HAP-1 (cell line): ENCODE measurements around the gene ARL14.

ENCODE experiments used
- DNase-seq, 2 experiments: peaks; one replicate each; pipeline ENCODE4 v3.0.0-alpha.2; 2016 to 2020; ENCODE audit warnings: low spot score in 2 of 2
- H3K27me3 ChIP-seq: fragments of 250-450 bp; sonication (Bioruptor Pico); 2 replicates; pipeline ENCODE4 v1.5.1; 2020; ENCODE audit warnings: low read depth, mild to moderate bottlenecking, moderate library complexity
- H3K36me3 ChIP-seq: fragments of 250-450 bp; sonication (Bioruptor Pico); replicated peaks from 2 replicates; pipeline ENCODE4 v1.5.1; 2020; ENCODE audit warnings: mild to moderate bottlenecking
- H3K4me1 ChIP-seq: fragments of 250-450 bp; sonication (Bioruptor Pico); 2 replicates; pipeline ENCODE4 v1.5.1; 2020; ENCODE audit warnings: mild to moderate bottlenecking
- H3K4me3 ChIP-seq: fragments of 250-450 bp; sonication (Bioruptor Pico); 2 replicates; pipeline ENCODE4 v1.5.1; 2020; ENCODE audit warnings: mild to moderate bottlenecking, moderate library complexity
- H3K9me3 ChIP-seq: fragments of 250-450 bp; sonication (Bioruptor Pico); 2 replicates; pipeline ENCODE4 v1.5.1; 2020; ENCODE audit warnings: mild to moderate bottlenecking, moderate library complexity
- in situ Hi-C: fragments of 300-500 bp; cut with MboI; formaldehyde crosslinking; loops from 3 replicates; pipeline ENCODE4 v1.14.3; 2020; ENCODE audit warnings: low sequenced_read_pairs, inconsistent platforms, mixed read lengths

Gene ARL14

GRCh38 chr3:160676547-160677303 is at the start of gene ARL14:
TSS of gene ARL14 (plus strand) at chr3:160677160. CDS start at chr3:160677347, 187 bp downstream.
- DNase-seq, result no peak
- Histone ChIP-seq H3K9me3 (no peaks in the 10 kb centered on the region), H3K27me3 (no peaks in the 10 kb centered on the region; the same call in 1 of the 2 replicates), H3K4me3 (no peak within 1 kb of the TSS), H3K4me1 (no peaks in the 10 kb centered on the region), H3K36me3 (no peaks in the 10 kb centered on the region)
- in situ Hi-C loops, result no loop called here

DNA sequence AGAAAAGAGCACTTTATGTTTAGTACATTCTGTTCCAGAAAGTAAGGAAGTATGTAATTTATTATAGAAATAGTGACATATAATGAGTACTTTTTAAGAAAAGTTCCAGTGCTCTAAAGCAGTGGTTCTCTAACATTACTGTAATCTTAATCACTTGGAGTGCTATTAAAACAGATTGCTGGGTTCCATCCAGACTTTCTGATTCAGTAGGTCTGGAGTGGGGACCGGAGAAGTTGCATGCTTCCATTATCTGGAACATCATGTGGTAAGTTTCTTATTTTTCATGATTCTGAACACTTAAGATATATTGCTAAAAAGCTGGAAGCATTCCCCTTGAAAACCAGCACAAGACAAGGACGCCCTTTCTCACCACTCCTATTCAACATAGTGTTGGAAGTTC is 47.5 kb upstream of the ARL14 start:
- Histone ChIP-seq H3K4me1 (no peaks in the 10 kb centered on the region; the same call in 1 of the 2 replicates), H3K4me3 (no peak overlapping the region), H3K36me3 (no peaks in the 10 kb centered on the region), H3K27me3 (0 out of 2 replicates have a peak, but pooled peaks cover 2% of the 10 kb centered on the region), H3K9me3 (no peaks in the 10 kb centered on the region)
- in situ Hi-C loops, result no loop called here
- DNase-seq, result no peak

GRCh38 chr3:160633361-160634083 is 43.4 kb upstream of the ARL14 start:
- H3K27me3 ChIP-seq, result no peaks in the 10 kb centered on the region
- no peak overlapping the region for H3K4me3 ChIP-seq
- in situ Hi-C loops, result no loop called here
- no peaks in the 10 kb centered on the region for H3K4me1 ChIP-seq
- H3K9me3 ChIP-seq, result no peaks in the 10 kb centered on the region
- no peak for DNase-seq
- H3K36me3 ChIP-seq, result no peaks in the 10 kb centered on the region

GRCh38 chr3:160635213-160635612 is 41.7 kb upstream of the ARL14 start:
- Histone ChIP-seq H3K36me3 (no peaks in the 10 kb centered on the region), H3K4me3 (no peak overlapping the region), H3K4me1 (no peaks in the 10 kb centered on the region), H3K27me3 (no peaks in the 10 kb centered on the region), H3K9me3 (no peaks in the 10 kb centered on the region)
- DNase-seq, result no peak
- in situ Hi-C loops, result no loop called here

DNA sequence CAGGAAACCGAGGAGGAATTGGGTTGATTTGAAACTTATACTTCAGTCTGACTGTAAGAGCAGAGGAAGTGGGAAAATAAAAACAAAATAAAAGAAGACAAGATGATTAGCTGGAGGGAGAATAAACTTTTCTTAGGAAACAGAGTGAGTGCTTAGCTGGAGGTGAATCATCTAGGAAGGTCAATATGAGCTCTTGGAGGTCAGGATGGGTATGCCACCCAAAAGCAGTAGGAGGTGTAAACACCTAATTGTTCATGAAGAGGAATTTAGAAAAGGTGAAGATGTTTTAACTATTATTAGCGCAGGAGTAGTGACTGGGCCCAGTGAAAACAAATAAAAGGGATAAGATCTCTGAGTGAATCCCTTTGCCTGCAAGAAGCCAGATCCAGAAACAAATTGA is 39.9 kb upstream of the ARL14 start:
- in situ Hi-C loops, result no loop called here
- H3K27me3 ChIP-seq, result no peaks in the 10 kb centered on the region
- H3K9me3 ChIP-seq, result no peaks in the 10 kb centered on the region
- H3K4me3 ChIP-seq, result no peak overlapping the region
- H3K36me3 ChIP-seq, result no peaks in the 10 kb centered on the region
- no peak for DNase-seq
- 0 out of 2 replicates have a peak, but pooled peaks cover 6% of the 10 kb centered on the region for H3K4me1 ChIP-seq

DNA sequence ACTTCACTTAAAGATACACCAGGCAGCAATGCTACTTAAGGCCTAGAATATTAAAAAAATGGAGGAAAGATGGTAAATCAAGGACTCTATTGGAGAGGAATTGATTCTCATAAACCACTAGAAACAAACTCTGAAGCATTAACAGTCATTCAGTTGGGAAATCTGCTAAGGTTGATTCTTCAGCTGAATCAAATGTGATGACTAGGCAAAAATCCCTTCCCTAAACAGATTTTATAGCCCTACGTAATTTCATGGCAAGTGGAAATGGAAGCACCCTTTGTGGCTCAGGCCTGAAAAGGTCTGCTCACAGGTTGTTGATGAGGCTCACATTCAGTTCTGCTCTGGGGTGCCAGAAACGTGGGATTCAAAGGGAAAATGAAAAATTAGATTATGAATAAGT is 38.8 kb upstream of the ARL14 start:
- H3K4me1 ChIP-seq, result peaks cover 11% of the 10 kb centered on the region; the same call in 1 of the 2 replicates

GRCh38 chr3:160641665-160642309 is 35.2 kb upstream of the ARL14 start:
- peaks cover 11% of the 10 kb centered on the region; the same call in 1 of the 2 replicates for H3K4me1 ChIP-seq
- H3K36me3 ChIP-seq, result no peaks in the 10 kb centered on the region
- no peak for DNase-seq
- H3K4me3 ChIP-seq, result no peak overlapping the region
- in situ Hi-C loops, result no loop called here
- no peaks in the 10 kb centered on the region for H3K27me3 ChIP-seq
- H3K9me3 ChIP-seq, result no peaks in the 10 kb centered on the region

More for the DNA sequence above, 38.8 kb upstream of the ARL14 start:
- Histone ChIP-seq H3K27me3 (no peaks in the 10 kb centered on the region), H3K9me3 (no peaks in the 10 kb centered on the region), H3K4me3 (no peak overlapping the region), H3K36me3 (no peaks in the 10 kb centered on the region)
- in situ Hi-C loops, result no loop called here
- DNase-seq, result no peak

GRCh38 chr3:160643994-160644393 is 33.0 kb upstream of the ARL14 start:
- in situ Hi-C loops, result no loop called here
- no peaks in the 10 kb centered on the region for H3K9me3 ChIP-seq
- H3K27me3 ChIP-seq, result no peaks in the 10 kb centered on the region
- no peak overlapping the region for H3K4me3 ChIP-seq
- H3K4me1 ChIP-seq, result peaks cover 11% of the 10 kb centered on the region; the same call in 1 of the 2 replicates
- H3K36me3 ChIP-seq, result no peaks in the 10 kb centered on the region
- no peak for DNase-seq

GRCh38 chr3:160644491-160644890 is 32.5 kb upstream of the ARL14 start:
- H3K9me3 ChIP-seq, result no peaks in the 10 kb centered on the region
- in situ Hi-C loops, result no loop called here
- H3K4me3 ChIP-seq, result no peak overlapping the region
- no peaks in the 10 kb centered on the region for H3K27me3 ChIP-seq
- H3K4me1 ChIP-seq, result peaks cover 11% of the 10 kb centered on the region; the same call in 1 of the 2 replicates
- H3K36me3 ChIP-seq, result no peaks in the 10 kb centered on the region
- DNase-seq, result peak in 1 of 2 experiments; percentile 10

- no peaks in the 10 kb centered on the region for H3K27me3 ChIP-seq
- H3K4me1 ChIP-seq, result no peaks in the 10 kb centered on the region
- in situ Hi-C loops, result no loop called here
- H3K4me3 ChIP-seq, result no peak overlapping the region
- H3K9me3 ChIP-seq, result no peaks in the 10 kb centered on the region
- no peak for DNase-seq
- no peaks in the 10 kb centered on the region for H3K36me3 ChIP-seq
These were observed 28.3 kb upstream of the ARL14 start for GRCh38 chr3:160648701-160649100.

DNA sequence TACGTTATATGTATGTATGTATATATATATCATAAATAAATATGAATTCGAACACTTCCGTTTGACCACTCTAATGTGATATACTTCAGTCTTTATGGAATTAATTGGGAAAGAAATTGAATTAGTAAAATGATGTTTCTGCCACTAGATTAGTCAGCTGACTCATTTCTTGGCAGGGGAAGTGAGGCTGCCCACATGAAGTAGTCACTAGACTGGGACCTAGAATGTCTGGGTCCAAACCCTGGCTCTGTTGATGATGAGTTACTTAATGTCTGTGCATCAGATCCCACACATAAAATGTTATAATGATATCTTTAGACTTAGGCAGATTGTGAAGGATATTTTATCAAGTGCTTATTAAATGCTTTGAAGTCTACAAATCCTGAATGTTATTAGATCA is 27.4 kb upstream of the ARL14 start:
- H3K9me3 ChIP-seq, result no peaks in the 10 kb centered on the region
- no peak for DNase-seq
- H3K4me3 ChIP-seq, result no peak overlapping the region
- H3K36me3 ChIP-seq, result no peaks in the 10 kb centered on the region
- no peaks in the 10 kb centered on the region for H3K27me3 ChIP-seq
- no peaks in the 10 kb centered on the region for H3K4me1 ChIP-seq
- in situ Hi-C loops, result no loop called here

DNA sequence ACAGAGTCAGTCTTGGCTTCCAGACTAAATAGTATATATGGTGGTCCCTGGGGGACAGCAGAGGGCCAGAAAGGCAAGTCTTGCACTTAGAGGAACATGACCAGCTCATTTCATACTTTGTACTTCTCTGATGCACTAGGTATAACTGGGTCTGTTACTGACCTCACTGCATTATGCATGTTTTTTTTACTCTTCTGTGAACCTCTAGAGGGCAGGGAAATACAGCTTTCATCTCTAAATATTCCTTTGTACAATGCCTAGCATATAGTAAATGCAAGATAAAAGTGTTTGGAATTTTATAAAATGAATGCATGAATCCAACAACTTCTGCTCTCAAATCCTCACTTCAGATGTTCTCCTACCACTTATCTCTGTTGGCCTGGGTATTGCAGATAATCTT is 23.4 kb upstream of the ARL14 start:
- H3K27me3 ChIP-seq, result peaks cover 2% of the 10 kb centered on the region; the same call in 1 of the 2 replicates
- no peak for DNase-seq
- no peaks in the 10 kb centered on the region for H3K36me3 ChIP-seq
- in situ Hi-C loops, result no loop called here
- no peak overlapping the region for H3K4me3 ChIP-seq
- H3K9me3 ChIP-seq, result no peaks in the 10 kb centered on the region
- no peaks in the 10 kb centered on the region for H3K4me1 ChIP-seq

DNA sequence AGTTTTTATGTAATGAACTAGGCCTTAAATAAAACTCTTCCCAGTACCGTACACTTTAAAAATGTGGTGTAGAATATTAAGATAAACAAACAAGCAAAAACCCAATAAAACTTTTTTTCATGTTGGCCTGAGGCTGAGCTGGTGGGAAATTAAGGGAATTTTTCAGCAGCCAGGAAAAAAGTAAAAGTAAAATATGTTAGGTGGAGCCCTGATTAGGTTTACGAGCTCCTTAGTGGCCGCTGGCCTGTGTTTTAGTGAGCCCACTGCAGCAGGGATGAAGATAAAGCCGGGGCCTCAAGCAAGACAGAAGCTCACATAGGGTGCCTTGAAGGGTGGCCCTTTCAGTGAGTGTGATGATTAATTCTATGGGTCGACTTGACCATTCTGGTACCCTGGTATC is 16.1 kb upstream of the ARL14 start:
- Histone ChIP-seq H3K4me1 (no peaks in the 10 kb centered on the region), H3K27me3 (peaks cover 2% of the 10 kb centered on the region; the same call in 1 of the 2 replicates), H3K36me3 (no peaks in the 10 kb centered on the region), H3K4me3 (no peak overlapping the region), H3K9me3 (no peaks in the 10 kb centered on the region)
- in situ Hi-C loops, result no loop called here
- no peak for DNase-seq

GRCh38 chr3:160661660-160662059 is 15.3 kb upstream of the ARL14 start:
- in situ Hi-C loops, result no loop called here
- H3K27me3 ChIP-seq, result no peaks in the 10 kb centered on the region
- H3K9me3 ChIP-seq, result no peaks in the 10 kb centered on the region
- no peak overlapping the region for H3K4me3 ChIP-seq
- H3K36me3 ChIP-seq, result no peaks in the 10 kb centered on the region
- no peaks in the 10 kb centered on the region for H3K4me1 ChIP-seq
- peak; percentile 51 to 77 for DNase-seq
